ENCODE data around the gene PITX3. TPM values are rescaled to one million over a fixed set of nuclear protein-coding genes. Genes with fewer than 3 reads are reported as not detected.
A peak's percentile ranks its signal among the peaks of the same experiment; 100 is the strongest.

The PITX3 gene
- total and polyA plus RNA-seq, 4 donors = not detected

DNA sequence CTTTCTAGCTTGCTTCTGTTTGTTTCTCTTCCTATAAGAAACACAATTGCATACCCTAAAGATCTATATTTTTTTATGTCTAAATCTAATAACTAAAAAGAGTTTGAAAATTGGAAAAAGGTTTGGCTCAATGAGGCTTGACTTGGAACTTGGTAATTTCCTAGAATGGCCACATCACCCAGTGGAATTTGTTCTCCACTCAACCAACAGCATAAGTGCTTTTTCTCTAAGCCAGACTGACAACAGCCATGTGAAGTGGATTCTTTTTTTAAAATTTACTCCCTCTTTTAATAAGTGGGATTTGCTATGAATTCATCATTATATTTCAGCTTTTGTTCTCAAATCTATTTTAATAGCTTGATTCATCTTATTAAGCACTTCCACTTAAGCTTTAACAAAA is 37.8 kb upstream of the PITX3 start:
- H3K9ac ChIP-seq (ENCODE audit: low read depth in 1 of 2, low read length in 2 of 2) = no peak overlapping the region
- peaks cover 0 to under 1% (median 0%) of the 10 kb centered on the region in 4 donors for H3K36me3 ChIP-seq (ENCODE audit: control insufficient read depth in 4 of 4, insufficient read depth in 3 of 4, low read depth in 1 of 4, low read length in 3 of 4)
- DNase-seq (ENCODE audit: low spot score) = no peak
- H3K27ac ChIP-seq (ENCODE audit: low read depth in 1 of 2, low read length in 2 of 2) = no peak overlapping the region
- H3K4me3 ChIP-seq (ENCODE audit: low read depth in 1 of 3, low read length in 3 of 3) = no peak overlapping the region
- peaks cover 13 to 27% (median 23%) of the 10 kb centered on the region in 4 donors for H3K4me1 ChIP-seq (ENCODE audit: control insufficient read depth in 4 of 4, insufficient read depth in 4 of 4, low read length in 3 of 4)
- no peaks in the 10 kb centered on the region for H3K27me3 ChIP-seq (ENCODE audit: control insufficient read depth in 4 of 4, insufficient read depth in 4 of 4, low read length in 3 of 4)
- H3K9me3 ChIP-seq (ENCODE audit: control insufficient read depth in 4 of 4, low read length in 3 of 4) = no peaks in the 10 kb centered on the region
- no peak for TF ChIP-seq HNF4G (IDR thresholded peaks at IDR 0.05)
- no peak for TF ChIP-seq RXRA (IDR thresholded peaks at IDR 0.05)
- TF ChIP-seq, protein P1, sequence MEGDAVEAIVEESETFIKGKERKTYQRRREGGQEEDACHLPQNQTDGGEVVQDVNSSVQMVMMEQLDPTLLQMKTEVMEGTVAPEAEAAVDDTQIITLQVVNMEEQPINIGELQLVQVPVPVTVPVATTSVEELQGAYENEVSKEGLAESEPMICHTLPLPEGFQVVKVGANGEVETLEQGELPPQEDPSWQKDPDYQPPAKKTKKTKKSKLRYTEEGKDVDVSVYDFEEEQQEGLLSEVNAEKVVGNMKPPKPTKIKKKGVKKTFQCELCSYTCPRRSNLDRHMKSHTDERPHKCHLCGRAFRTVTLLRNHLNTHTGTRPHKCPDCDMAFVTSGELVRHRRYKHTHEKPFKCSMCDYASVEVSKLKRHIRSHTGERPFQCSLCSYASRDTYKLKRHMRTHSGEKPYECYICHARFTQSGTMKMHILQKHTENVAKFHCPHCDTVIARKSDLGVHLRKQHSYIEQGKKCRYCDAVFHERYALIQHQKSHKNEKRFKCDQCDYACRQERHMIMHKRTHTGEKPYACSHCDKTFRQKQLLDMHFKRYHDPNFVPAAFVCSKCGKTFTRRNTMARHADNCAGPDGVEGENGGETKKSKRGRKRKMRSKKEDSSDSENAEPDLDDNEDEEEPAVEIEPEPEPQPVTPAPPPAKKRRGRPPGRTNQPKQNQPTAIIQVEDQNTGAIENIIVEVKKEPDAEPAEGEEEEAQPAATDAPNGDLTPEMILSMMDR (IDR thresholded peaks at IDR 0.05; ENCODE audit: low read depth, low read length, missing input control) = no peak
- TF ChIP-seq GABPA (IDR thresholded peaks at IDR 0.05 in 1 of 2, conservative IDR thresholded peaks at IDR 0.05 in 1 of 2) = no peak
- TF ChIP-seq TAF1 (conservative IDR thresholded peaks at IDR 0.05) = no peak
- no peak for TF ChIP-seq FOXA2 (IDR thresholded peaks at IDR 0.05)
- no peak for TF ChIP-seq FOXA1 (IDR thresholded peaks at IDR 0.05)
- no peak for TF ChIP-seq EGR1 (IDR thresholded peaks at IDR 0.05; ENCODE audit: low read depth in 2 of 2)
- no peak for TF ChIP-seq RAD21 (IDR thresholded peaks at IDR 0.05)
- no peak for TF ChIP-seq NR2F2 (IDR thresholded peaks at IDR 0.05)
- TF ChIP-seq, protein P2, sequence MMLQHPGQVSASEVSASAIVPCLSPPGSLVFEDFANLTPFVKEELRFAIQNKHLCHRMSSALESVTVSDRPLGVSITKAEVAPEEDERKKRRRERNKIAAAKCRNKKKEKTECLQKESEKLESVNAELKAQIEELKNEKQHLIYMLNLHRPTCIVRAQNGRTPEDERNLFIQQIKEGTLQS (IDR thresholded peaks at IDR 0.05) = no peak
- TF ChIP-seq SP1 (IDR thresholded peaks at IDR 0.05) = no peak
- TF ChIP-seq, protein P3, sequence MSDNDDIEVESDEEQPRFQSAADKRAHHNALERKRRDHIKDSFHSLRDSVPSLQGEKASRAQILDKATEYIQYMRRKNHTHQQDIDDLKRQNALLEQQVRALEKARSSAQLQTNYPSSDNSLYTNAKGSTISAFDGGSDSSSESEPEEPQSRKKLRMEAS (IDR thresholded peaks at IDR 0.05) = no peak
- TF ChIP-seq JUND (IDR thresholded peaks at IDR 0.05) = no peak
- TF ChIP-seq YY1 (IDR thresholded peaks at IDR 0.05) = no peak

DNA sequence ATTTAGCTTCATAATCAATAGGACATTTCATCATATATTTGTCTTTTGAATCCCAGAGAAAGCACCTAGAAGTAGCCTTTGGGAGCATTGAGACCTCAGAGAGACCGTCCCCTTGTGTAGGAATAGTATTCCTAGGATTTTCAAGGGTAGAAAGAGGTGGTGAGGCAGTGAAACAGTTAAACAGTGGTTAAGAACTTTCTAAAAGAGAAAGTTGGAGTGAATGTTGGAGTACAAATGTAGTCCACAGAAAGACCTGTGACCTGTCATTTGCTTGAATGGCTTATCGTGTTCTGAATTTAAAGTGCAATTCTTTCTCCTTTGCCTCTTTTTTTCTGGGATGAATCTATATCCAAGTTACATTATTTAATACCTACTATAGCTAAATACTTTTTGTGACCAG is 34.0 kb upstream of the PITX3 start:
- H3K36me3 ChIP-seq (ENCODE audit: control insufficient read depth in 4 of 4, insufficient read depth in 3 of 4, low read depth in 1 of 4, low read length in 3 of 4) = peaks cover 0 to 3% (median under 1%) of the 10 kb centered on the region in 4 donors
- 43% methylated on average over 2 of the region's 2 CpGs for WGBS
- H3K4me3 ChIP-seq (ENCODE audit: low read depth in 1 of 3, low read length in 3 of 3) = no peak overlapping the region
- no peak overlapping the region for H3K9ac ChIP-seq (ENCODE audit: low read depth in 1 of 2, low read length in 2 of 2)
- peaks cover 9 to 19% (median 17%) of the 10 kb centered on the region in 4 donors for H3K4me1 ChIP-seq (ENCODE audit: control insufficient read depth in 4 of 4, insufficient read depth in 4 of 4, low read length in 3 of 4)
- H3K9me3 ChIP-seq (ENCODE audit: control insufficient read depth in 4 of 4, low read length in 3 of 4) = no peaks in the 10 kb centered on the region
- H3K27ac ChIP-seq (ENCODE audit: low read depth in 1 of 2, low read length in 2 of 2) = peak overlapping the region in 1 of 2 donors; percentile 7
- no peak for DNase-seq (ENCODE audit: low spot score)
- H3K27me3 ChIP-seq (ENCODE audit: control insufficient read depth in 4 of 4, insufficient read depth in 4 of 4, low read length in 3 of 4) = no peaks in the 10 kb centered on the region
- no peak for TF ChIP-seq NR2F2 (IDR thresholded peaks at IDR 0.05)
- TF ChIP-seq EGR1 (IDR thresholded peaks at IDR 0.05; ENCODE audit: low read depth in 2 of 2) = no peak

DNA sequence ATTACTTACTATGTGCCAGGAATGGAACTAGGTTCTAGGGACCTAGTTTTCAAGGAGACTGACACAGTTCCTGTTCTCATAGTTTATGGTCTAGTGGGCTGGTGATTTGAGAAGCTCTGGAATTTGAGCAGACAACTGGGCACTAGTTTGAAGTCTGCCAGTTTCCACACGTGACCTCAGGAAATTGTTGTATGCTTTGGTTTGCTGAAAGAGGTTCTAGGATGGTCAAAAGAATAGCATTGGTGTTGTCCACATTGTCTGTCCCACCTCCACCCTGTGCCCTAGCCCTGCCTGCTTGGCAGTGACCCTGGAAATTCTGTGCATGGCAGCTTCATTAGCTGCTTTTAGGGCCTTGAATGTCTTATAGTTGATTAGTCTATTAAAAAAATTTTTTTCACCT is 32.8 kb upstream of the PITX3 start:
- Histone ChIP-seq H3K27me3 (ENCODE audit: control insufficient read depth in 4 of 4, insufficient read depth in 4 of 4, low read length in 3 of 4) (no peaks in the 10 kb centered on the region), H3K9ac (ENCODE audit: low read depth in 1 of 2, low read length in 2 of 2) (no peak overlapping the region), H3K4me1 (ENCODE audit: control insufficient read depth in 4 of 4, insufficient read depth in 4 of 4, low read length in 3 of 4) (peaks cover 6 to 17% (median 14%) of the 10 kb centered on the region in 4 donors), H3K36me3 (ENCODE audit: control insufficient read depth in 4 of 4, insufficient read depth in 3 of 4, low read depth in 1 of 4, low read length in 3 of 4) (peaks cover 0 to 3% (median under 1%) of the 10 kb centered on the region in 4 donors), H3K4me3 (ENCODE audit: low read depth in 1 of 3, low read length in 3 of 3) (no peak overlapping the region), H3K27ac (ENCODE audit: low read depth in 1 of 2, low read length in 2 of 2) (no peak overlapping the region), H3K9me3 (ENCODE audit: control insufficient read depth in 4 of 4, low read length in 3 of 4) (no peaks in the 10 kb centered on the region)
- 77% methylated on average over 1 of the region's 1 CpG for WGBS
- DNase-seq (ENCODE audit: low spot score) = no peak
- no peak for TF ChIP-seq NR2F2 (IDR thresholded peaks at IDR 0.05)
- no peak for TF ChIP-seq TAF1 (conservative IDR thresholded peaks at IDR 0.05)
- TF ChIP-seq FOXA2 (IDR thresholded peaks at IDR 0.05) = no peak
- TF ChIP-seq HNF4G (IDR thresholded peaks at IDR 0.05) = no peak
- no peak for TF ChIP-seq RAD21 (IDR thresholded peaks at IDR 0.05)
- TF ChIP-seq GABPA (IDR thresholded peaks at IDR 0.05 in 1 of 2, conservative IDR thresholded peaks at IDR 0.05 in 1 of 2) = no peak
- no peak for TF ChIP-seq FOXA1 (IDR thresholded peaks at IDR 0.05)
- TF ChIP-seq, protein P4, sequence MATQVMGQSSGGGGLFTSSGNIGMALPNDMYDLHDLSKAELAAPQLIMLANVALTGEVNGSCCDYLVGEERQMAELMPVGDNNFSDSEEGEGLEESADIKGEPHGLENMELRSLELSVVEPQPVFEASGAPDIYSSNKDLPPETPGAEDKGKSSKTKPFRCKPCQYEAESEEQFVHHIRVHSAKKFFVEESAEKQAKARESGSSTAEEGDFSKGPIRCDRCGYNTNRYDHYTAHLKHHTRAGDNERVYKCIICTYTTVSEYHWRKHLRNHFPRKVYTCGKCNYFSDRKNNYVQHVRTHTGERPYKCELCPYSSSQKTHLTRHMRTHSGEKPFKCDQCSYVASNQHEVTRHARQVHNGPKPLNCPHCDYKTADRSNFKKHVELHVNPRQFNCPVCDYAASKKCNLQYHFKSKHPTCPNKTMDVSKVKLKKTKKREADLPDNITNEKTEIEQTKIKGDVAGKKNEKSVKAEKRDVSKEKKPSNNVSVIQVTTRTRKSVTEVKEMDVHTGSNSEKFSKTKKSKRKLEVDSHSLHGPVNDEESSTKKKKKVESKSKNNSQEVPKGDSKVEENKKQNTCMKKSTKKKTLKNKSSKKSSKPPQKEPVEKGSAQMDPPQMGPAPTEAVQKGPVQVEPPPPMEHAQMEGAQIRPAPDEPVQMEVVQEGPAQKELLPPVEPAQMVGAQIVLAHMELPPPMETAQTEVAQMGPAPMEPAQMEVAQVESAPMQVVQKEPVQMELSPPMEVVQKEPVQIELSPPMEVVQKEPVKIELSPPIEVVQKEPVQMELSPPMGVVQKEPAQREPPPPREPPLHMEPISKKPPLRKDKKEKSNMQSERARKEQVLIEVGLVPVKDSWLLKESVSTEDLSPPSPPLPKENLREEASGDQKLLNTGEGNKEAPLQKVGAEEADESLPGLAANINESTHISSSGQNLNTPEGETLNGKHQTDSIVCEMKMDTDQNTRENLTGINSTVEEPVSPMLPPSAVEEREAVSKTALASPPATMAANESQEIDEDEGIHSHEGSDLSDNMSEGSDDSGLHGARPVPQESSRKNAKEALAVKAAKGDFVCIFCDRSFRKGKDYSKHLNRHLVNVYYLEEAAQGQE (IDR thresholded peaks at IDR 0.05) = no peak
- no peak for TF ChIP-seq SP1 (IDR thresholded peaks at IDR 0.05)
- TF ChIP-seq, protein P3 (IDR thresholded peaks at IDR 0.05) = no peak
- TF ChIP-seq, protein P2 (IDR thresholded peaks at IDR 0.05) = no peak
- TF ChIP-seq JUND (IDR thresholded peaks at IDR 0.05) = no peak

Measured in liver (tissue), 9 donors.